HG03558 (cell line): ENCODE results near the gene KASH5.
A peak's percentile ranks its signal among the peaks of the same experiment; 100 is the strongest.
"Not testable (repeated sequence)": the region's sequence is repeated elsewhere in the genome, so short reads cannot be mapped to it uniquely, and the experiment has no call there.

ENCODE experiments used
- ATAC-seq: cut with Tn5 transposase; IDR thresholded peaks from one replicate; pipeline ENCODE4 v1.9.1; 2021; ENCODE audit warnings: moderate number of reproducible peaks; ENCODE audit not compliant: unreplicated experiment; ENCODE audit errors: extremely low read depth

Gene KASH5

DNA sequence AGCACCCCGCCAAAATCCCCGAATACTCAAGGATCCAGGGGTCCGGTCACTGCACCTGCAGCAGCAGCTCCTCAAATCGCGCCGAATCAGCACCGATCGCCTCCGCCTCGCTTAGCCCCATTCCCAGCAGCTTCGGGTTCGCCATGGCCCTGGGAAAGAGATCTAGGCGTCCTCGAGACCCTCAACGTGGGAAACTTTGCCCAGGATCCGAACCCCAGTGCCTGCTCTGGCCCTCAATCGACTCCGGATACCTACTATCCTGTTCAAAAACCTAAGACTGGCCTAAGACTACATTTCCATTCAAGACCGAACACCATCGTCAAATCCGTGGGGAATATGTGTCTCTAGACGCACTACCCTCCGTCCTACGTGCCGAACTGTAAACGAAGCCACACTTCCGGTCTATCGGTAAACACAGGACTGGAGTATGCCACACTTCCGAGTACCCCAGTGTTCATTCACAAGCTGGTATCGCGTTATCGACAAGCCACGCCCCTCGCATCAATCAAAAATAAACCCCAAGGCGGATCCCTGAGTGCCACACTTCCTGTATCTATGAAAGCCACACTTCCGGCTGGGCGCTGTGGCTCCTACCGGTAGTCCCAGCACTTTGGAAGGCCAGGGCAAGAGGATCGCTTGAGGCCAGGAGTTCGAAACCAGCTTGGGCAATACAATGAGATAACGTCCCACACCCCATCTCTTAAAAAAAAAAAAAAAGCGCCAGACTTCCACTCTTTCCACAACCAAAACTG, 63.6 kb downstream of the KASH5 start, which contains the start of gene PIH1D1:
Gene PIH1D1, minus strand, starts transcription at position 385 of the 752 bp plus-strand sequence. Its CDS starts 240 bp downstream, at position 145.
- ATAC-seq = no peak

DNA sequence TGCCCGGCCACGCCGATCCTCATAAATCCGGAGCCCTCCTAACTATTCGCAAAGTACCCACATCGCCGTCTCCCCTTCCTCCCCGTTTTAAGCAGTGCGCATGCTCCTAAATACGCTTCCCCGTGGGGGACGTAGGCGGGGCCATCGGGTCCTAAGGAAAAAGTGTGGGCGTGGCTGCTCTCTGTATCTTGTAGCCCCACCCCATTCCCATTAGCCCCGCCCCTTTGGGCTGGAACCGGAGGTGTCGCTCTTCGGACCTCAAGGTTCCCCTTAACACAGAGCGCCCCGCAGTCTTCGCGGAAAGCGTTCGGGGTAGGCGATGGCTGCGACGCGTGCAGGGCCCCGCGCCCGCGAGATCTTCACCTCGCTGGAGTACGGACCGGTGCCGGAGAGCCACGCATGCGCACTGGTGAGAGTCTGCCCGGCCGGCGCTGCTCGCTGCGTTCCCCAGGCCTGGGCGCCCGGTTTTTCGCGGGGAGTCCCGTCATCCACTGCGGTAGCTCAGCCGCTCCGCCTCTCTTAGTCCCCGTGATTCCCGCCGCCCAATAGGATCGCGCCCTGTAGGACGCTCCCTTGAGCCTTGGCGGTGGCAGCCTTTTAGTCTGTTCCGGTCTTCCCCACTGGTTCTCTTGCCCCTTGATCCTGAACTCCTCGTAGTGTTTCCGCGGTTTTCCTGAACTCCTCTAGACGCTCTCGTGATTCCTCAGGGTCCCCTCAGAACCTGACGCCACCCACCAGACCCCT, 65.1 kb downstream of the KASH5 start, which contains the start of gene ALDH16A1:
Gene ALDH16A1, plus strand, starts transcription at position 213 of the 744 bp plus-strand sequence. Its CDS starts 107 bp downstream, at position 320.
- ATAC-seq = peak; percentile 66

GRCh38 chr19:49453757-49454240, 65.8 kb downstream of the KASH5 start:
- ATAC-seq = no peak

DNA sequence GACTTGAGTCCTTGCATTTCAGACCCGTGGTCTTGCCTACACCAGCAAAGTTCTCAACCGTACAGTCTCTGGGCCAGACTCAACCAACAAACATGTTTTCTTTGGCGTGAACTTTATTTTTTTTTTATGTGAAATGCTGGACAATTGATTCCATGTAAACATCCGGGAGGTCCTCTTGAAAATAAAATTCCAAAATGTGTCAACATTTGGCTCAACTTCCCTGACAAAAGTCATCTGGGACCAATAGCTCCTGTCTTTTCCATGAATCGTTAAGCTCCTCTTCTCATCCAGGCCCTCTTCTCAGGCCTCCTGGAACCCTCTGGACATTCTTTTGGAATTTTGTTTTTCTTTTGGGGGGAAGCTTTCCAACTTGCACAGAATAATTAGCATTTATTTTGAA, 67.7 kb downstream of the KASH5 start:
- ATAC-seq = no peak

DNA sequence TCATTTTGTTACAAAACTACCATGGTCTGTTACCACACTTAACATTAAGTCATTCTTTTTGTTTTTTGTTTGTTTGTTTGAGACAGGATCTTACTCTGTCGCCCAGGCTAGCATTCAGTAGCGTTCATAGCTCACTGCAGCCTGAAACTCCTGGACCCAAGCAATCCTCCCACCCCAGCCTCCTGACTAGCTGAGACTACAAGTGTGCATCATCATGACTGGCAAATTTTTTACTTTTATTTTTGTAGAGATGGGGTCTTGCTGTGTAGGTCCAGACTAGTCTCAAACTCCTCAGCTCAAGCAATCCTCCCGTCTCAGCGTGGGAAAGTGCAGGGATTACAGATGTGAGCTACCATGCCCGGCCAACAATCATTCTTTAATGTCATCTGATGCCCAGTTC, 68.3 kb downstream of the KASH5 start:
- no peak for ATAC-seq

DNA sequence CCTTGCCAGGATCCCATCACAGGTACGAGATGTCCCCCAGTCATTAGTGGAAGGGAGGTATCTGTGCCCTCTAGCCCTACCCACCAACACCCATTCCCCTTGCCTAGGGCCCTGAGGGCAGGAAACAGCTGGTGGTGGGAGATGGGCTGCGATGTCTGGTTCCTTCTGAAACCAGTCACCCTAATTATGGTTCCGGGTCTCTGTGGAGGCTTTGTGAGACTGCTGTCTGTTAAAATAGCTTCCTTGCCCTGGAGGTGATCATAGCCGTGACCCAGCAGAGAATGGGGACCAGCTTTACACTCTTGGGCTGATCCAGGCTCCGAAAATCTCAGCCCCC, 70.5 kb downstream of the KASH5 start:
- no peak for ATAC-seq

GRCh38 chr19:49459388-49459787, 71.3 kb downstream of the KASH5 start:
- ATAC-seq = no peak

DNA sequence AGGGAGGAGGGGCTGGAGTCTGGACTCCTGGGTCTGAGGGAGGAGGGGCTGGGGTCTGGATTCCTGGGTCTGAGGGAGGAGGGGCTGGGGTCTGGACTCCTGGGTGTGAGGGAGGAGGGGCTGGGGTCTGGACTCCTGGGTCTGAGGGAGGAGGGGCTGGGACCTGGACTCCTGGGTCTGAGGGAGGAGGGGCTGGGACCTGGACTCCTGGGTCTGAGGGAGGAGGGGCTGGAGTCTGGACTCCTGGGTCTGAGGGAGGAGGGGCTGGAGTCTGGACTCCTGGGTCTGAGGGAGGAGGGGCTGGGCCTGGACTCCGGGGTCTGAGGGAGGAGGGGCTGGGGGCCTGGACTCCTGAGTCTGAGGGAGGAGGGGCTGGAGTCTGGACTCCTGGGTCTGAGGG, 73.1 kb downstream of the KASH5 start:
- not testable (repeated sequence) for ATAC-seq

GRCh38 chr19:49461656-49462055, 73.6 kb downstream of the KASH5 start:
- no peak for ATAC-seq

GRCh38 chr19:49462492-49462891, 74.4 kb downstream of the KASH5 start:
- no peak for ATAC-seq

DNA sequence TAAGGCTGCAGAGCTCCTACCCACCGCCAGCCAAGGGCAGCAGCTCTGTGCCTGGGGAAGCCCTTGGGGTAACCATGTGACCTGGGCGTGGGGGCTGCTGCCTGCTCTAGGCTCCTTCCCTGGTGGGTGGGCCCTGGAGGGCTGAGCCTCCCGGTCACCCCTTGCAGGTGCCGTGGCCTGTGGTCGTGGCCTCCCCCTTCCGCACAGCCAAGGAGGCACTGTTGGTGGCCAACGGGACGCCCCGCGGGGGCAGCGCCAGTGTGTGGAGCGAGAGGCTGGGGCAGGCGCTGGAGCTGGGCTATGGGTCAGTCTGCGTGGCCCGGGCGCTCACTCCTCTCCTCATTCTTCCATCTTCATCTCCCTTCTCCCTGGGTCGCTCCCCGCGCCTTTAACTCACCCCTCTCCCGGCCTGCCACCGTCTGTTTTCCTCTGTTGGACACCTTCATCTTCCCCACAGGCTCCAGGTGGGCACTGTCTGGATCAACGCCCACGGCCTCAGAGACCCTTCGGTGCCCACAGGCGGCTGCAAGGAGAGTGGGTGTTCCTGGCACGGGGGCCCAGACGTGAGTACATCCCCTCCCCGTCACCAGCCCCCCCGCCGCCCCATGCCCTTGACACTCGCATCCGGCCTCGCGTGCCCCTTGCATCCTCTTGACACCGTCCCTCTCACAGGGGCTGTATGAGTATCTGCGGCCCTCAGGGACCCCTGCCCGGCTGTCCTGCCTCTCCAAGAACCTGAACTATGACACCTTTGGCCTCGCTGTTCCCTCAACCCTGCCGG, 76.1 kb downstream of the KASH5 start:
- ATAC-seq = no peak

- no peak for ATAC-seq
Observed at GRCh38 chr19:49465371-49465770, 77.3 kb downstream of the KASH5 start.
